HL-60 (cell line): ENCODE measurements around the gene EIF5A2.
A peak's percentile ranks its signal among the peaks of the same experiment; 100 is the strongest.

ENCODE experiments used
- DNase-seq, 2 experiments: peaks; one replicate each; pipeline ENCODE4 v3.0.0-alpha.2; 2010 to 2020; ENCODE audit warnings: low read depth in 1 of 2, low spot score in 1 of 2
- H3K27ac ChIP-seq: fragments of 250-450 bp; sonication (Bioruptor Pico); replicated peaks from 2 replicates; pipeline ENCODE4 v1.5.1; 2020; ENCODE audit warnings: mild to moderate bottlenecking, moderate library complexity
- H3K27me3 ChIP-seq: fragments of 250-450 bp; sonication (Bioruptor Pico); 2 replicates; pipeline ENCODE4 v1.5.1; 2021; ENCODE audit warnings: mild to moderate bottlenecking, moderate library complexity; ENCODE audit not compliant: insufficient read depth, poor library complexity, severe bottlenecking
- H3K4me3 ChIP-seq: replicated peaks from 2 replicates; pipeline ENCODE4 v1.5.1; 2011; ENCODE audit warnings: mild to moderate bottlenecking, control low read depth, low read length; ENCODE audit not compliant: insufficient read depth
- CTCF ChIP-seq: IDR thresholded peaks from one replicate; pipeline ENCODE4 v1.5.1; 2011; ENCODE audit warnings: low read length, control low read depth, inconsistent platforms; ENCODE audit not compliant: insufficient read depth
- GABPA ChIP-seq: IDR thresholded peaks from 2 replicates; pipeline ENCODE4 v1.6.1; 2012; ENCODE audit warnings: low read depth
- POLR2AphosphoS5 ChIP-seq: IDR thresholded peaks from 2 replicates; pipeline ENCODE4 v1.6.1; 2012; ENCODE audit warnings: low read depth
- SPI1 ChIP-seq: IDR thresholded peaks from 2 replicates; pipeline ENCODE4 v1.6.1; 2012; ENCODE audit warnings: low read depth, mild to moderate bottlenecking, borderline replicate concordance
- TF ChIP-seq, protein P1 (sequence below): IDR thresholded peaks from 2 replicates; pipeline ENCODE4 v1.6.1; 2012; ENCODE audit warnings: low read depth; ENCODE audit not compliant: insufficient replicate concordance

The EIF5A2 gene

GRCh38 chr3:170869645-170870593 is 38.5 kb downstream of the EIF5A2 start, which contains the start of gene RPL22L1:
Gene RPL22L1 (minus strand): TSS chr3:170870195. CDS start chr3:170870167, 28 bp downstream.
- no peak for TF ChIP-seq CTCF
- 0 out of 2 replicates have a peak, but pooled peaks have one; percentile 26 for TF ChIP-seq GABPA
- TF ChIP-seq POLR2AphosphoS5: peak; percentile 100
- TF ChIP-seq, protein P1, sequence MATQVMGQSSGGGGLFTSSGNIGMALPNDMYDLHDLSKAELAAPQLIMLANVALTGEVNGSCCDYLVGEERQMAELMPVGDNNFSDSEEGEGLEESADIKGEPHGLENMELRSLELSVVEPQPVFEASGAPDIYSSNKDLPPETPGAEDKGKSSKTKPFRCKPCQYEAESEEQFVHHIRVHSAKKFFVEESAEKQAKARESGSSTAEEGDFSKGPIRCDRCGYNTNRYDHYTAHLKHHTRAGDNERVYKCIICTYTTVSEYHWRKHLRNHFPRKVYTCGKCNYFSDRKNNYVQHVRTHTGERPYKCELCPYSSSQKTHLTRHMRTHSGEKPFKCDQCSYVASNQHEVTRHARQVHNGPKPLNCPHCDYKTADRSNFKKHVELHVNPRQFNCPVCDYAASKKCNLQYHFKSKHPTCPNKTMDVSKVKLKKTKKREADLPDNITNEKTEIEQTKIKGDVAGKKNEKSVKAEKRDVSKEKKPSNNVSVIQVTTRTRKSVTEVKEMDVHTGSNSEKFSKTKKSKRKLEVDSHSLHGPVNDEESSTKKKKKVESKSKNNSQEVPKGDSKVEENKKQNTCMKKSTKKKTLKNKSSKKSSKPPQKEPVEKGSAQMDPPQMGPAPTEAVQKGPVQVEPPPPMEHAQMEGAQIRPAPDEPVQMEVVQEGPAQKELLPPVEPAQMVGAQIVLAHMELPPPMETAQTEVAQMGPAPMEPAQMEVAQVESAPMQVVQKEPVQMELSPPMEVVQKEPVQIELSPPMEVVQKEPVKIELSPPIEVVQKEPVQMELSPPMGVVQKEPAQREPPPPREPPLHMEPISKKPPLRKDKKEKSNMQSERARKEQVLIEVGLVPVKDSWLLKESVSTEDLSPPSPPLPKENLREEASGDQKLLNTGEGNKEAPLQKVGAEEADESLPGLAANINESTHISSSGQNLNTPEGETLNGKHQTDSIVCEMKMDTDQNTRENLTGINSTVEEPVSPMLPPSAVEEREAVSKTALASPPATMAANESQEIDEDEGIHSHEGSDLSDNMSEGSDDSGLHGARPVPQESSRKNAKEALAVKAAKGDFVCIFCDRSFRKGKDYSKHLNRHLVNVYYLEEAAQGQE: peak; percentile 81
- peak; percentile 74; the same call in 1 of the 2 replicates for TF ChIP-seq SPI1
- Histone ChIP-seq H3K27me3 (no peaks in the 10 kb centered on the region), H3K4me3 (peak within 1 kb of the TSS; percentile 81), H3K27ac (peak within 1 kb of the TSS; percentile 95)
- DNase-seq: peak; percentile 92 to 95

- no peak for DNase-seq
- Histone ChIP-seq H3K27ac (peak overlapping the region; percentile 95), H3K4me3 (peak overlapping the region; percentile 81), H3K27me3 (no peaks in the 10 kb centered on the region)
- TF ChIP-seq GABPA (no peak), CTCF (no peak), POLR2AphosphoS5 (no peak), SPI1 (no peak)
- TF ChIP-seq, protein P1: no peak
These were observed 39.2 kb downstream of the EIF5A2 start for GRCh38 chr3:170869239-170869590.

DNA sequence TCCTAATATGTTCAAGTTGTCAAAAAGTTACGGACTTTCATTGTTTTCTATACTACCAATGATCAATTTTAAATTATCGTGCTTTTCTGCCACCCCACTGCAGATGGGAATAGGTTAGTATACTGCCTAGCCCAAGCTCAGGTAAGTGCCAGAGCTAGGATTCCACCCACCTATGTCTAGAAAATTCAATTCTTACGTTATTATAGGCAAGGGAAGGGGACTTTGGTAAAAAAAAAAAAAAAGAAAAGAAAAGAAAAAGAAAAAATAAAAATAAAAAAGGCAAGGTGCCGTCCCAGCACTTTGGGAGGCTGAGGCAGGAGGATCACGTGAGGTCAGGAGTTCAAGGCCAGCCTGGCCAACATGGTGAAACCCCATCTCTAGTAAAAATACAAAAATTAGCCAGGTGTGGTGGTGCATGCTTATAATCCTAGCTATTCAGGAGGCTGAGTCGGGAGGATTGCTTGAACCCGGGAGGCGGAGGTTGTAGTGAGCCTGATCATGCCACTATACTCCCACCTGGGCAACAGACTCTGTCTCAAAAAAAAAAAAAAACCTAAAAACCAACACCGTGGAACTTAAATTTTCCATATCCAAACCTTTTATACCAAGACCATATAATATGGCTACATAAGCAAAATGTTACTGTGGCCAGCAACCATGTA is 39.7 kb downstream of the EIF5A2 start:
- peak overlapping the region; percentile 81 for H3K4me3 ChIP-seq
- no peak for DNase-seq
- H3K27me3 ChIP-seq: no peaks in the 10 kb centered on the region
- TF ChIP-seq POLR2AphosphoS5 (0 out of 2 replicates have a peak, but pooled peaks have one; percentile 55), SPI1 (no peak)
- H3K27ac ChIP-seq: peak overlapping the region; percentile 95

DNA sequence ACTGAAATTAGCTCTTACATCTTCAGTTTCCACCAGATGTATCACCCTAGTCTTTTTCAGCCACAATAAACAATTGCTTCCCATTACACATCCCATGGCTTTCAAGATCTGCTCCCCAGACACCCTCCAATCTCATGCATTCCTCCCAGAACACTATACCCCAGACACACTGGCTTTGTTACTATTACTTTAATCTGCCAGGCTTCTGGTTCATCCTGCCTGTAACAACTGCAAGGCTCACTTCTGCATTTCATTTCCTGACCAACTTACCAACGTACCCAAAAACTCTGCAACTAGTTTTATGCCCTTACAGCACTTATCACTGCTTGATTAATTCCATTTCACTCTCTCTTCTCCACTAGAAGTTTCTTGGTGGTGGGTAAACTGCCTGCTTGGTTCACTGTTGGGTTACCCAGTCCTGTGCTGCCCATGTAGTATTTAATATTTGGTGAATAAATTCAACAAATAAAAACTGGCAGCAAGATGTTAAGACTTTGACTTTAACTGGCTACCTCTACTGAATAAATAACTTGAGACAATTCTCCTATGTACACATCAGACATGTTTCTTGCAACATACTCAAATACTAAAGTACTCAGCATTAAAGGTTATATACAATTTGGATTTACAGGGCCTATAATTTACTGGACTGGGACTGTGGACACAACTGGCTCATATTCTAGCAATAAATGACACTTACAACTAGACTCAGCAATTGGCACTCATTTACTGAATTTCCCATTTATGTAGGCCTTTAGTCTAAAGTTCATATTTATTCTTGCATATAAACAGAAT is 41.1 kb downstream of the EIF5A2 start:
- H3K27ac ChIP-seq: peak overlapping the region; percentile 95
- peak in 1 of 2 experiments; percentile 56 for DNase-seq
- TF ChIP-seq POLR2AphosphoS5 (peak; percentile 40; the same call in 1 of the 2 replicates), SPI1 (peak; percentile 92)
- TF ChIP-seq, protein P1: no peak
- no peaks in the 10 kb centered on the region for H3K27me3 ChIP-seq
- H3K4me3 ChIP-seq: peak overlapping the region; percentile 81
